Gastroesophageal sphincter (tissue), 4 donors: ENCODE results near the gene CALML5. TPM values are rescaled to one million over a fixed set of nuclear protein-coding genes. Genes with fewer than 3 reads are reported as not detected.

ENCODE experiments used
- ATAC-seq: fragments of 150-250 bp; one replicate; pipeline ENCODE4 v1.9.1; 2016; ENCODE audit warnings: mild to moderate bottlenecking, moderate library complexity
- H3K27ac ChIP-seq, 4 donors: fragments of 200-600 bp; sonication (generic) in 3 of 4; 1 replicate in 3 of 4; 2 replicates in 1 of 4; pipeline ENCODE4 v1.5.1; 2016 to 2019
- H3K27me3 ChIP-seq: fragments of 200-600 bp; sonication (generic); one replicate; pipeline ENCODE4 v1.5.1; 2019
- H3K36me3 ChIP-seq, 2 donors: fragments of 200-600 bp; sonication (generic); one replicate each; pipeline ENCODE4 v1.5.1; 2019; ENCODE audit warnings: control low read depth in 1 of 2
- H3K4me1 ChIP-seq, 3 donors: fragments of 200-600 bp; sonication (generic); 1 replicate in 2 of 3; 2 replicates in 1 of 3; pipeline ENCODE4 v1.5.1; 2016 to 2019; ENCODE audit warnings: control low read depth in 2 of 3
- H3K4me3 ChIP-seq, 2 donors: fragments of 200-600 bp; sonication (generic); one replicate each; pipeline ENCODE4 v1.5.1; 2019; ENCODE audit warnings: mild to moderate bottlenecking in 1 of 2, moderate library complexity in 1 of 2
- H3K9me3 ChIP-seq, 3 donors: fragments of 200-600 bp; sonication (generic); one replicate each; pipeline ENCODE4 v1.5.1; 2017 to 2019; ENCODE audit warnings: control low read depth in 2 of 3
- CTCF ChIP-seq, 4 experiments: fragments of 200-600 bp in 2 of 4; fragments of 450-650 bp in 2 of 4; sonication (generic) in 1 of 4; IDR thresholded peaks; one replicate each; pipeline ENCODE4 v1.5.1; 2017 to 2019; ENCODE audit warnings: antibody characterized with exemption in 4 of 4, mild to moderate bottlenecking in 2 of 4, moderate library complexity in 2 of 4
- EP300 ChIP-seq: sonication (generic); formaldehyde crosslinking; IDR thresholded peaks from one replicate; pipeline ENCODE4 v1.6.1; 2017; ENCODE audit warnings: antibody characterized with exemption, mild to moderate bottlenecking
- POLR2A ChIP-seq, 2 donors: fragments of 450-650 bp; IDR thresholded peaks; one replicate each; pipeline ENCODE4 v1.6.1; 2017; ENCODE audit warnings: antibody characterized with exemption in 2 of 2, mild to moderate bottlenecking in 2 of 2, moderate library complexity in 1 of 2
- POLR2AphosphoS5 ChIP-seq: sonication (generic); formaldehyde crosslinking; IDR thresholded peaks from one replicate; pipeline ENCODE4 v1.6.1; 2017; ENCODE audit warnings: antibody characterized with exemption
- WGBS, 2 donors: methylation state at CpG; one replicate each; pipeline ENCODE4 v1.1.5; 2018; ENCODE audit warnings: low coverage in 1 of 2; 5-methylcytosine and 5-hydroxymethylcytosine counted together
- total RNA-seq, 4 donors: library from RNA; depleted of rRNA; stranded (reverse); fragments of >200 nt; gene quantifications; one replicate each; pipeline ENCODE4 v1.1.0, GENCODE V29; 2016

CALML5 gene
- total RNA-seq, 4 donors from 2014 or later: not detected

- H3K9me3 ChIP-seq: peaks cover 0 to 17% (median 0%) of the 10 kb centered on the region in 3 donors
- no peaks in the 10 kb centered on the region for H3K27me3 ChIP-seq
- H3K27ac ChIP-seq: peak overlapping the region in 3 of 4 donors; percentile 82 to 83 (median 82)
- H3K36me3 ChIP-seq: no peaks in the 10 kb centered on the region
- H3K4me1 ChIP-seq: peaks cover 0 to 49% (median 26%) of the 10 kb centered on the region in 3 donors
- TF ChIP-seq POLR2AphosphoS5 (no peak), EP300 (no peak), CTCF (IDR thresholded peaks at IDR 0.05) (no peak), POLR2A (IDR thresholded peaks at IDR 0.05) (no peak)
- H3K4me3 ChIP-seq: no peak overlapping the region
- WGBS, 2 donors: 93% methylated on average over 3 of the region's 23 CpGs; no CpG with 5 or more reads in 1 of the 2 donors
- ATAC-seq: no peak
Observed at GRCh38 chr10:5545778-5546710, 46.7 kb upstream of the CALML5 start.

- Histone ChIP-seq H3K4me3 (no peak overlapping the region), H3K27ac (peak overlapping the region in 3 of 4 donors; percentile 82 to 83 (median 82)), H3K4me1 (peaks cover 0 to 49% (median 26%) of the 10 kb centered on the region in 3 donors), H3K36me3 (no peaks in the 10 kb centered on the region), H3K27me3 (no peaks in the 10 kb centered on the region), H3K9me3 (peaks cover 0 to 17% (median 0%) of the 10 kb centered on the region in 3 donors)
- no peak for TF ChIP-seq POLR2AphosphoS5
- no peak for TF ChIP-seq CTCF (IDR thresholded peaks at IDR 0.05)
- ATAC-seq: no peak
- WGBS, 2 donors: 100% methylated on average over 1 of the region's 2 CpGs; no CpG with 5 or more reads in 1 of the 2 donors
Observed at GRCh38 chr10:5545426-5545777, 46.0 kb upstream of the CALML5 start.

- H3K4me3 ChIP-seq: no peak overlapping the region
- H3K4me1 ChIP-seq: peaks cover 0 to 49% (median 26%) of the 10 kb centered on the region in 3 donors
- peak overlapping the region in 1 of 4 donors; percentile 82 for H3K27ac ChIP-seq
- no peak for ATAC-seq
- 82% methylated on average over 1 of the region's 1 CpG; no CpG with 5 or more reads in 1 of the 2 donors for WGBS, 2 donors
- H3K36me3 ChIP-seq: no peaks in the 10 kb centered on the region
- no peak for TF ChIP-seq POLR2AphosphoS5
- TF ChIP-seq EP300: no peak
- no peak for TF ChIP-seq POLR2A (IDR thresholded peaks at IDR 0.05)
- TF ChIP-seq CTCF (IDR thresholded peaks at IDR 0.05): no peak
- H3K27me3 ChIP-seq: no peaks in the 10 kb centered on the region
- H3K9me3 ChIP-seq: peaks cover 0 to 17% (median 0%) of the 10 kb centered on the region in 3 donors
Observed at GRCh38 chr10:5545011-5545410, 45.6 kb upstream of the CALML5 start.

- Histone ChIP-seq H3K4me1 (peaks cover 0 to 47% (median 26%) of the 10 kb centered on the region in 3 donors), H3K27me3 (no peaks in the 10 kb centered on the region), H3K36me3 (no peaks in the 10 kb centered on the region), H3K4me3 (no peak overlapping the region), H3K27ac (no peak overlapping the region), H3K9me3 (peaks cover 0 to 17% (median 0%) of the 10 kb centered on the region in 3 donors)
- 91 to 98% methylated on average over 6 of the region's 6 CpGs for WGBS, 2 donors
- no peak for TF ChIP-seq POLR2AphosphoS5
- TF ChIP-seq POLR2A (IDR thresholded peaks at IDR 0.05): no peak
- TF ChIP-seq CTCF (IDR thresholded peaks at IDR 0.05): no peak
- no peak for TF ChIP-seq EP300
- ATAC-seq: no peak
Observed at GRCh38 chr10:5544216-5544805, 44.9 kb upstream of the CALML5 start.
